Nucleus accumbens (tissue), 56 donors: ENCODE measurements around the gene DNASE2B.

Source experiments
- DNase-seq, 56 donors: peaks; one replicate each; lab custom pipeline; 2025; lab: John Stamatoyannopoulos, UW

The DNASE2B gene

DNA sequence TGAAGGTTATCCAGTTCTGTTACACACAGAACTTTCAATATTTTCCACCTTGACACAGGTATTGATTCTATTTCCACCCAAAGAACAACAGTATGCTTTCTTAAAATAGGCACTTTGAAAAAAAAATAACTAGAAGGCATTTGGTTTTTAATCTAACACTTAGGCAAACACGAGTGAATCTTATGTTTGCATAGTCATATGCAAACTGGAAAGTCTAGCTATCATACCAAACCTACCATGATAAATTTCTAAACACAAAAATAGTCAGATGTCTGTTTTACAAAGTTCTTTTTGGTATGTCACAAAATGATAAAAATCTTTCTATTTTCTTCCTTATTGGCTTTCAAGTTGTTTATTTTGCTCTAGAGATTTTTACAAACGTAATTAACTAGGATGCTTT lies 11.6 kb downstream of the DNASE2B start:
- no peak for DNase-seq

- DNase-seq: no peak
These were observed 12.2 kb downstream of the DNASE2B start for GRCh38 chr1:84410328-84411095.

GRCh38 chr1:84412316-84412942 lies 14.1 kb downstream of the DNASE2B start:
- DNase-seq: no peak

DNA sequence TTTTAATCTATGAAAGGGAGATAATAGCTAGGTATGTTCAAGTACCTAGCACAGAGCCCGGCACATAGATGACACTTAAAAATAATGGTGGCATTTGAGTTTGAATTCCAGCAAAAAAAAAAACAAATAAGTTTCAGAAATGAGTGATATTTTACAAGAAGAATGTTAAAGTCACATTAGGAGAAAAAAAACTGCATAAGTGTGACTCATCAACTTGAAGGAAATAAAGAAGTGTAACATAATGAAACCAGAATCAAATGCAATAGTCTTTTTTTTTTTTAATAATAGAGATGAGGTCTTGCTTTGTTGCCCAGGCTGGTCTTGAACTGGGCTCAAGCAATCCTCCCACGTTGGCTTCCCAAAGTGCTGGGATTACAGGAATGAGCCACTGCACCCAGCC lies 17.1 kb downstream of the DNASE2B start:
- no peak for DNase-seq

DNA sequence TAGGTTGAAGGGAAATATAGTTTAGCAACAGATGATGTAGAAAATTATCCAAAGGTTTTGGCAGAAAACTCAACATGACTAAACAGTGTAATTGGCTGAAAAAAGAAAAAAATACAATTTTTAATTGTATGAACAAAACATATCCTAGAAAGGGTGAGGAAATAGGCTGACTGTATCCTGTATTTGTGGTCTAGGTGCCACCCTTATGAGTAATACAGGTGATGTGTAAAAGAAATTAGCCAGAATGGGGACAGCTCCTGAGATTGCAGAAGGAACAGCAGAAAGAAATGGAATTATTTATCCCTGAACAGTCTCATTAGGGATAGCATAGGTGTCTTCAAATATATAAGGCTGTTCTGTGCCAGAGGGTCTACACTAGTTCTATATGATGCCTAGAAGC lies 24.6 kb downstream of the DNASE2B start:
- DNase-seq: no peak

- no peak for DNase-seq
These were observed 26.3 kb downstream of the DNASE2B start for GRCh38 chr1:84424513-84425149.

DNA sequence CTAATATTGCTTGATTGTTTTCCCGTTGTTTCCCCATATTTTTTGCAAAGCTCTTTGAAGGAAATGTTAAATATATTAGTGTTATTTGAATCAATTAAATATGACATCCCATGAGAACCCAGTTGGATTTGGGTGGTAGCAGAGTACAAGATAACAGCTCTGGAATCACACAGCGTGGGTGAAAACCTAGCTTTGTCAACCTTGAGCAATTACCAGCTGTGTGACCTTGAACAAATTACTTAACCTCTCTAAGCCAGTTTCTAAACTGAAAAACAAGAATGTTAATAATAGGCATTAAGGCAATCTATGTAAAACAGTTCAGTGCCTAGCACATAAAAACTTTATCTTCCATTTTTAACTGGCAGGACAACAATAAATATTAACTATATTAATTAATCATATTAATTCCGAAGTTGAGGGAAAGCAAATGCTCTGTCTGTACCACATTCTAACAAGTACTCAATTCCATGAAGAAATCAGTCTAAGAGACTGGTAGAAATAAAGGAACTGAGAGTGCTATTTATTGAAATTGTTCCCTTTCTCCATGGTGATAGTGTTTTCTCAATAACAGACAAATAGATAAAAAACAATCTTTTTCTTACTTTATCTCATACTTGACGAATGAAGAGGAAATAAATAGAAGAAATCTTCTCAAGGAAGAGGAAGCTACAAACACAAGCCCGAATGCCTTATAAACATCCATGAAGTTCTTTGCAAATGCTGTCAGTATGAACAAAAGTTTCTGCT lies 27.0 kb downstream of the DNASE2B start:
- DNase-seq: no peak

- DNase-seq: no peak
These were observed 28.1 kb downstream of the DNASE2B start for GRCh38 chr1:84426376-84426775.

GRCh38 chr1:84427250-84428188 lies 29.2 kb downstream of the DNASE2B start:
- no peak for DNase-seq

GRCh38 chr1:84428235-84428634 lies 30.0 kb downstream of the DNASE2B start:
- DNase-seq: no peak

- DNase-seq: no peak
These were observed 30.9 kb downstream of the DNASE2B start for GRCh38 chr1:84429231-84429630.

DNA sequence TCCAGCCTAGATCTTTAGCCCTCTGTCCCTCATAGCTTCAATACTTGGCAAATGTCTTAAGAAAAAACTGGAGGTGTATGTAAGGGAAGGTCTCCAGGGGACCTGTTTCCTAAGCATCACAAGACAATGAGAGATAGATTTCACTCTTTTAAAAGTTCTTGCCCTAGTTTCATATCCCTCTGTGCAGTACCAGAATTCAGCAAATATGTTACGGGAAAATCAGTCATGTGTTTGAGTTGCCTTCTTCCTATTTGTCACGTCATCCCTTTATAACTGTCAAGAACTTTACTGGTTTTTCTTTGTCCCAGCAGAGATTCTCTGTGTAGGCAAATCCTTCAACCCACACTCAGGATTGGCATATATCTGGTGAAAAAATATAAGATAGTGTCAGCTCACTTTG lies 32.3 kb downstream of the DNASE2B start:
- no peak for DNase-seq

GRCh38 chr1:84433258-84434080 lies 35.2 kb downstream of the DNASE2B start:
- DNase-seq: peak in 42 of 56 donors; percentile 1 to 81 (median 26)

DNA sequence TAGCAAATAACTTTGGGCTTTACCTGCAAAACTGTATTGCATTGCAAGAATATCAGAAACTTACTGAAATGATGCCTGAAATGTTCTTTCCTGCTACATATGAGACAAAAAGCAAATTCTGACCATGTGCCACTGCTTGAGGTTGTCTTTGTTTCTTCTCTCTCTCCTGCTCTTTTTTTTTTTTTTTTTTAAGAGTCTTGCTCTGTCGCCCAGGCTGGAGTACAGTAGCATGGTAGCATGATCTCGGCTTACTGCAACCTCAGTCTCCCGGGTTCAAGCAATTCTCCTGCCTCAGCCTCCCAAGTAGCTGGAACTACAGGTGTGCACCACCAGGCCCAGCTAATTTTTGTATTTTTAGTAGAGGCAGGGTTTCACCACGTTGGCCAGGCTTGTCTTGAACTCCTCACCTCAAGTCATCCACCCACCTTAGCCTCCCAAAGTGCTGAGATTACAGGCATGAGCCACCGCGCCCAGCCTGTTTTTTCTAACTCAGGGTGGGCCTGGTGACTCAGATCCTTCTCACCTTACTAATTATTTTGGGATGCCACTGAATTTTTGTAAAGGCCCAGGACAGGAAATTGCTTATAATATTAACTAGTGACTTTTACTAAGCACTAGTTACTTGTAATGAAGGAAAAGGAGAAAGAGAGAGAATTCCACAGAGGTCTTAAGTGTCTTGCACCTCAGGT lies 35.9 kb downstream of the DNASE2B start:
- DNase-seq: no peak

DNA sequence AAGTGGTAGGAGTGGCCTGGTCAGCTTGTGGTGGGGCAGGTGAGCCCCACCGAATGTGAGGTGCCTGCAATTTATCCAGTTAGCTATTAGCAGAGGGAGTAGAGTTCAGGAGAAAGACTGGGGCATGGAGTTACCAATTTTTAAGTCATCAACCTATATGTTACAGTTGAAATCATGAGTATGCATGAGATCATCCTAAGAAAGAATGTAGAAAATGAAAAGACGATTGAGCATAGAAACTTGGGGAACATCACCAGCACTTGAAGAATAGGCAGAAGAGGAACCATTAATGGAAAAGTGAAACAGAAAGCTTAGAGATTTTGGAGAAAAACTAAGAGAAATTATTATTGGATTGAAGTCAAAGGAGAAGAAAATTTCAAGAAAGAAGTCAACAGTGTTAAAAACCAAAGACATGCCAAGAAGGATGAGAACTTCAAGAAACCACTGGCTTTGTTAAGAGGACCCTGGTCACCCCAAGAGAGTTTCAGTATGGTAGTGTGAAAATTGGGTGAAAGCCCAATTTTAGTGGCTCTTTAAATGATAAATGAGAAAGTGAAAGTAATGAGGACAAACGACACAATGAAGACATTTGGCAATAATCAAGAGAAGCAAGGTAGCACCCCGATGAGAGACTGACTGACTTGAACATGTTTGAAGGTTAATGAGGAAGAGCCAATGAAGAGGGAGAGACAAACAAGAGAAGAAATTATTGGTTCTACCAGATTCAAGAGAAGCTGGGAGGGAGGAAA lies 36.7 kb downstream of the DNASE2B start:
- DNase-seq: no peak

DNA sequence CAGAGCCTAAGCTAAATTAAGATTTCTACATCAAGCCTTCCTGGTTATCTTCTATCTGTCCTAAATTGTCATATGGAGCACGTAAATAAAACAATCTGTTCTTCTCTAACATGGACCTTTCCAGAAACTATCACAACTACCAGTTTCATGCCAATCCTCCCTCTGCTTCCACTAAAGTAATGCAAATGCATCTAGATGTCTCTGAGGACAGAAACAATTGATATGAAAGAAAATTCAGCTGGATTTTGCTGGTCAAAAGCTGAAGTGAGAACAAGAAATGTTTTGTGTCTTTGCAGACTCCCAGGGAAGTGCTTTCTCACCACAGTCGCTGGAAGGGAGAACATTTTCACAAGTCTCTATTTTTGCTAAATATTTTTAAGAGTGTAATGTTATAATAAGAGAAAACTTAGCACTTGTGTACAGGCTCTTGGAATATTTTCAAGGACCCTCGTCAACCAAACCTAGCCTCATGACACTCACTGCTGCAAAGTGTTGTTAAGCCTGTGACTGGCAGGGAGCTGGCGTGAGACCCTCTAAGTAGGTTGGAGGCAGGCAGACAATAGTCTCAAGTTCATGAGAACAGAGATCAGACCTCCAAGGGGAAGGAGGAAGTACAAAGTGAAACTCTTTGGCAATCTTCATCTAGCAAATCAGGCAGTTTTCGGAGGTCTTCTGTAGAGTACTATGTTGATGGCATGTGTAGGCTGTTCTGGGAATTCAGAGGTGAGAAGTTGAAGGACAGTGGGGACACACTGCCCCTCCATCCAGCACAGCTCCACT lies 38.8 kb downstream of the DNASE2B start:
- DNase-seq: peak in 3 of 56 donors; percentile 2 to 10 (median 5)

DNA sequence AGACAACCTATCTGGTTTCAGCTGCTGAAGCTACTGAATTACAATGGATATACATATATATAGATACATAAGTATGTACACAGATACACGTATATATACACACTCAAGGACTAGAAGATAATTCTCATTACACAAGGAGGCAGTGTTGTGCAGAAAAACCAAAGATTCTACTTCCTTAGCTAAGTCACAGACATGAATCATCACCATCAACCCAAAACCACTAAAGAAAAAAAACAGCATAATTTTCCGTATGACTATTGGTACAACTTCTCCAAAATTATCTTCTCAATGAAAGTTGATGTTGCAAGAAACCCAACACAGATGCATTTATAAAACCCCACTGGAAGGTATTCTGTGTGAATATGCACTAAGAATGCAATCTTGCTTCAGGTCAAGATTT lies 44.0 kb downstream of the DNASE2B start:
- peak in 1 of 56 donors; percentile 3 for DNase-seq
